HG02943 (cell line): ENCODE data around the gene NOC3L.

Source experiments
- ATAC-seq: cut with Tn5 transposase; IDR thresholded peaks from one replicate; pipeline ENCODE4 v1.9.1; 2021; ENCODE audit warnings: mild to moderate bottlenecking, low read depth, moderate library complexity; ENCODE audit not compliant: unreplicated experiment

NOC3L gene

DNA sequence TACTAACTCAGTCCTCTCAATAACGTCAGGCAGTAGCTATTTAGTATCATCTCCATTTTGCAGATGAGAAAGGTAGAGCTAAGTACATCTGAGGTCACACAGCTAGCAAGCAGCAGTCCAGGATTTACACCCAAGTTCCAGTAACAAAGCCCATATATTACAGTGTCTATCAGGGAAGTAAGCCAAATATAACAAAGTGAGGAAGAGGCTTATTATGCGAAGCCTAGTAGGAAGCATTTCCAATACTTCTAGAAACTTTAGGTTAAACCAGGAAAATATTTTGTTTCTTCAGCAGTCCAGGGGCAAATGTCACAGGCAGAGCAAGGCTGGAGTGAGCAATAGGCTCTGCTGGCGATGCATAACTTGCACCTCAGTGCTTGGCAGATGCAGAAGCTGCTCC lies 53.9 kb downstream of the NOC3L start:
- no peak for ATAC-seq

- ATAC-seq, result no peak
Measured at GRCh38 chr10:94307046-94307615, 55.6 kb downstream of the NOC3L start.

DNA sequence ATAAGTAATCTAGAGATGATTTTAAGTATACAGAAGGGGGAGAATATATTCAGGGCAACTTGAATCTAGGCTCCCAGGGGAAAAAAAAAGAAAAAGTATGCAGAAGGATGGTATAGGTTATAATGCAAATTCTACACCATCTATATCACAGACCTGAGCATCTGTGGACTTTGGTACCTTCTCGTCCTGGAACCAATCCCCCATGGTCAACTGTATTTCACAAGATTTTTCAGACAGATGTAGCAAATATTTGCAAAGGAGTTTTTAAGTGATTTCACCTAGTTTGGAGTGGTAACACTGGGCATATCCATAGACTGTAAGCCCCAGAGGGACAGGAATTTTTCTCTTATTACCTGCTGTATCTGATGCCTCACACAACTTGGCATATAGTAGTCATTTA lies 58.8 kb downstream of the NOC3L start:
- ATAC-seq, result no peak

- no peak for ATAC-seq
Measured at GRCh38 chr10:94300042-94300441, 62.7 kb downstream of the NOC3L start.

DNA sequence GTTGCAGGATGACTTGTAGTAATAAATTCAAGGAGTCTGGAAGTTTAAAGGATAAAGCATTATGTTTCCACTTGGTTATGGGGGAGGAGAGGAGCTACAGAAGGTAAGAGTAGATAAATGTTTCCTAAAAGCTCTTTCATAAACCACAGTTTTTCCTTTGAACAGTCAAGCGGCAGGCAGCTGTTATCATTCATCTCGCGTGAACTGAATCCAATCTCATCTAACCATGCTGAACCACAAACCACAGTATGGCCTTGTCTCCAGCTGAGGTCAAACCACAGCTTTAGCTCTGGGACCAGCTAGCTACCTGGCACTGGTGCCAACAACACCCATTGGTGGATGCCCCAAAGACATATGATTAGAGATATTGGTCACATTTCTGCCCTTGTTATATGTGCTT lies 63.3 kb downstream of the NOC3L start:
- no peak for ATAC-seq

DNA sequence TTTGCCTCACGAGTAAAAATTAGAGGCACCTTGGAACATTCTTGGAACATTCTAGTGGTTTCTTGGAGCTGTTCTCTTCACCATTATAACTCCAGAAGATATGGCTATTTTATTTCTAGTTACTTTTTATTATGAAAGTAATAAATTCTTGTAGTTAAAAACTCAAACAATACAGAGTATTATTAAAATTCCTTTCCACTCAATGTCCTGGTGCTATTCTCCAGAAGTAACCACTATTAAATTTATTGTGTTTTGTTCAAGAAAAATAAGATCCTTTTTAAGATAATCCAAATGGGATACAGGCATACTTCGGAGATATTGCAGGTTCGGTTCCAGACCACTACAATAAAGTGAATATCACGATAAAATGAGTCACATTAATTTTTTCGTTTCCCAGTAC lies 68.6 kb downstream of the NOC3L start:
- ATAC-seq, result no peak

DNA sequence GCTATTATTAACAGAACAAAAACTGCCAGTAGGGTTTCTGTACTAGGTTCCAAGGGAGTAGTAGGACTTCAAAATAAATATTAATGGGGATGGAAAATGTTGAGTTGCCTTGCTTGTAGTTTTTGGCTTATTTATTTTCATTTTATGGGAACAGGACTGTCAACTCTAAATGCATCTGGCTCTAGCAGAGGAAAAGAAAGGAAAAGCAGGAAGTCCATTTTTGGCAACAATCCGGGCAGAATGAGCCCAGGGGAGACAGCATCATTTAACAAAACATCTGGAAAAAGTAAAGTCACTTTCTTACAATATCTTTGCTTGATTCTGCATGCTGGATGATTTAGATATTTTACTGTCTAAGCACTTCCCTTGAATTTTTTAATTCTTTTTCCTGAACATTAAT lies 69.4 kb downstream of the NOC3L start:
- no peak for ATAC-seq

- ATAC-seq, result no peak
Measured at GRCh38 chr10:94292434-94293090, 70.2 kb downstream of the NOC3L start.

- no peak for ATAC-seq
Measured at GRCh38 chr10:94288361-94289101, 74.2 kb downstream of the NOC3L start.

GRCh38 chr10:94287336-94287735 lies 75.4 kb downstream of the NOC3L start:
- no peak for ATAC-seq

DNA sequence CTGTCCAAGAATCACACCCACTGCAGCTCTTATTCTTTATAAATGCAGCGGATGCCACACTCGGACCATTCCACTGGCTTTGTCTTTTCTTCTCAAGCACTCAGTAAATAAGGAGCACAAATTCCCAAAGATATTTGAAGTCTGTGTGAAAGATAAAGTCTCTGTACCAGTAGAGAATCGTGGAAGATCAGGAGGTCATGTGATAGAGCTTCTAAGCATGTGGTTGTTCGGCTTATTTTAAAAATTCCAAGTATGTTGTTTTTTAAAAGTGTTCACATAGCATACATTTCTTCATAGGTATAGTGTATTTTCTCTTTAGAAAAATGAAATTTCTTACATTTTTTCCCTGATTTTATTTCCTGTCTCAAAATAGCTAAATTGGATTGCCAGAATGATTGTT lies 75.8 kb downstream of the NOC3L start:
- ATAC-seq, result no peak

GRCh38 chr10:94285271-94285670 lies 77.5 kb downstream of the NOC3L start:
- no peak for ATAC-seq
